Measurements from ENCODE around the gene CATSPERZ. TPM values are rescaled to one million over a fixed set of nuclear protein-coding genes. Genes with fewer than 3 reads are reported as not detected.

The CATSPERZ gene
- total RNA-seq, 1 donor from 2014 or later = not detected

DNA sequence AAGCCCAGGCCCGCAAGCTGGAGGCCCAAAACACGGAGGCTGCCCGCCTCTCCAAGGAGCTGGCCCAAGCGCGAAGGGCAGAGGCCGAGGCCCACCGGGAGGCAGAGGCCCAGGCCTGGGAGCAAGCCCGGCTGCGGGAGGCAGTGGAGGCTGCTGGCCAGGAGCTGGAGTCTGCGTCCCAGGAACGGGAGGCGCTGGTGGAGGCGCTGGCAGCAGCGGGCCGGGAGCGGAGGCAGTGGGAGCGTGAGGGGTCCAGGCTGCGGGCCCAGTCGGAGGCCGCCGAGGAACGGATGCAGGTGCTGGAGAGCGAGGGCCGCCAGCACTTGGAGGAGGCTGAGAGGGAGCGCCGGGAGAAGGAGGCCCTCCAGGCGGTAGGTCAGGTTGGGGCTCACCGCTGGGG is 44.6 kb downstream of the CATSPERZ start:
- TF ChIP-seq, protein P1, sequence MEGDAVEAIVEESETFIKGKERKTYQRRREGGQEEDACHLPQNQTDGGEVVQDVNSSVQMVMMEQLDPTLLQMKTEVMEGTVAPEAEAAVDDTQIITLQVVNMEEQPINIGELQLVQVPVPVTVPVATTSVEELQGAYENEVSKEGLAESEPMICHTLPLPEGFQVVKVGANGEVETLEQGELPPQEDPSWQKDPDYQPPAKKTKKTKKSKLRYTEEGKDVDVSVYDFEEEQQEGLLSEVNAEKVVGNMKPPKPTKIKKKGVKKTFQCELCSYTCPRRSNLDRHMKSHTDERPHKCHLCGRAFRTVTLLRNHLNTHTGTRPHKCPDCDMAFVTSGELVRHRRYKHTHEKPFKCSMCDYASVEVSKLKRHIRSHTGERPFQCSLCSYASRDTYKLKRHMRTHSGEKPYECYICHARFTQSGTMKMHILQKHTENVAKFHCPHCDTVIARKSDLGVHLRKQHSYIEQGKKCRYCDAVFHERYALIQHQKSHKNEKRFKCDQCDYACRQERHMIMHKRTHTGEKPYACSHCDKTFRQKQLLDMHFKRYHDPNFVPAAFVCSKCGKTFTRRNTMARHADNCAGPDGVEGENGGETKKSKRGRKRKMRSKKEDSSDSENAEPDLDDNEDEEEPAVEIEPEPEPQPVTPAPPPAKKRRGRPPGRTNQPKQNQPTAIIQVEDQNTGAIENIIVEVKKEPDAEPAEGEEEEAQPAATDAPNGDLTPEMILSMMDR (IDR thresholded peaks at IDR 0.05; ENCODE audit: insufficient read depth, low read length, poor library complexity, severe bottlenecking) = no peak
- Histone ChIP-seq H3K27me3 (ENCODE audit: control insufficient read depth, insufficient read depth, low read length) (peaks cover 5% of the 10 kb centered on the region), H3K4me3 (ENCODE audit: low read depth, low read length) (no peak overlapping the region), H3K36me3 (ENCODE audit: control insufficient read depth, insufficient read depth, low read length) (no peaks in the 10 kb centered on the region)
- DNase-seq (ENCODE audit: low read depth) = no peak

DNA sequence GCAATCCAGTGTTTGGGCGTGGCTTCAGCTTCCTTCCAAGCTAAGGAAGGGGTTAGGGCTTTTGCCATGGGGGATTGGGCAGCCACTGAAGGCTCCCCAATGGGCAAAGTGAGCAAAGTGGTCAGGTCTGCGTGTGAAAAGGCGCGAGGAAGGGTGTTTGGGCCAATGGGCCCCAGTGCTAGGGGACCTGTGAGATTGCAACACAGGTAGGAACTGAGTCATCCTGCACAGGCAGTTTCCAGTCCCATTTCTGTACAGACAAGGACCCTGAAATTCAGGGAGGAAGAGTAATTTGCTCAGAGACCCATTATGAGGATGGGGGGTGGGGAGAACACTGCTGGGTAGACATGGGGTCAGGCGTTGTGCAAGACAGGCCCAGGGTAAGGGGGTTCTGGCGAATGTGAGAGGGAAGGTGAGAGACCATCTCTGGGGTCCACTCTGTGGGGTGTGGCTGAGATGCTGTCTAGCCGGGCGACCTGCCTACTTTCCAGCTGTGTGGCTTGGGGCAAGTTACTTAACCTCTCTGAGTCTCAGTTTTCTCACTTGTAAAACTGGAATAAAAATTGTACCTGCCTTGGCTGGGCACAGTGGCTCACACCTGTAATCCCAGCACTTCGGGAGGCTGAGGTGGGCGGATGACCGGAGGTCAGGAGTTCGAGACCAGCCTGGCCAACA is 47.2 kb downstream of the CATSPERZ start:
- no peaks in the 10 kb centered on the region for H3K27me3 ChIP-seq (ENCODE audit: control insufficient read depth, insufficient read depth, low read length)
- no peak overlapping the region for H3K4me3 ChIP-seq (ENCODE audit: low read depth, low read length)
- no peak for DNase-seq (ENCODE audit: low read depth)
- no peaks in the 10 kb centered on the region for H3K36me3 ChIP-seq (ENCODE audit: control insufficient read depth, insufficient read depth, low read length)
- TF ChIP-seq, protein P1 (IDR thresholded peaks at IDR 0.05; ENCODE audit: insufficient read depth, low read length, poor library complexity, severe bottlenecking) = no peak

DNA sequence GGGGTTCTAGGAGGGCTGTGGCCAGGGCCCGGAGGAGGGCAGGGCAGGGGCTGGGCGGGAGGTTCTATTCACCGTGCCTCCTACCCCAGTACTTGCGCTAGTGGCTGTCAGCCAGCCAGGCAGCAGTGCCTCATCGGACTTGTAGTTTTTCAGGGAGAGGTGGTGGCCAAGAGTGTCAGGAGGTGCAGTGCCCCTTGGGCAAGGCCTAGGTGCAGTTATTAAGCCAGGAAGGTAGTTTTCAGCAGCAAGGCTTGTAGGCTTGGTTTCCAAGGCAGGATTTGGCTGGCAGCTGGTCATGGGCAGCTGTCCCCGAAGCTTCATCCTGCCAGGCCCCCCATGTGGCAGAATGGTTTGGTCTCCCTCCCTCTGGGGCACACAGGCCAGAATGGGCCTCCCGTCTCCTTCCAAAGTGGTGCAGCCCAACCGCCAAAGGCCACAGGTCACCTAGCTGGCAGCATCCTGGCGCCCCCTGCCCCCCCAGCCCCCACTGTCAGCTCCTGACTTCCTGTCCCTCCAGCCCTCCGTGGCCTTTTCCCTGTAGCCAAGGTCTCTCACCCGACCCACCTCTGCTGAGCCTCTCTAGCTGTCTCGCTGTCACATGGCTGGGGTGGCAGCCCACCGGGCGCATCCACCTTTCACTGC is 48.3 kb downstream of the CATSPERZ start:
- DNase-seq (ENCODE audit: low read depth) = no peak
- TF ChIP-seq, protein P1 (IDR thresholded peaks at IDR 0.05; ENCODE audit: insufficient read depth, low read length, poor library complexity, severe bottlenecking) = no peak

DNA sequence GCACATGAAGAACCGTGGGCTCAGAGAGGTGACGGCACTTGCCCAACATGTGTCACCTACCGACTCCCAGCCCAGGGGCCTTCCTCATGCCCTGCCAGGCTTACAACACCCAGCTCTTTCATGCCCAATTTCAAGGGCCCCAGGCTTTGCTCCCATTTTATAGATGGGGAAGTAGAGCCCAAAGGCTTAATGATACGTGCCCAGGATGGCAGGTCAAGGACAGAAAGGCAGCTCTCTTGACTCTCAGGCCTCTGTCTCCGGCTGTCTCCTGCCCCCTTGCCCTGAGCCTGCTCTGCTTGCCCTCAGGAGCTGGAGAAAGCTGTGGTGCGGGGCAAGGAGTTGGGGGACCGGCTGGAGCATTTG is 48.8 kb downstream of the CATSPERZ start:
- no peaks in the 10 kb centered on the region for H3K27me3 ChIP-seq (ENCODE audit: control insufficient read depth, insufficient read depth, low read length)
- TF ChIP-seq, protein P1 (IDR thresholded peaks at IDR 0.05; ENCODE audit: insufficient read depth, low read length, poor library complexity, severe bottlenecking) = no peak
- no peak overlapping the region for H3K4me3 ChIP-seq (ENCODE audit: low read depth, low read length)
- H3K36me3 ChIP-seq (ENCODE audit: control insufficient read depth, insufficient read depth, low read length) = no peaks in the 10 kb centered on the region
- DNase-seq (ENCODE audit: low read depth) = no peak

More for the DNA sequence above, 48.3 kb downstream of the CATSPERZ start:
- no peak overlapping the region for H3K4me3 ChIP-seq (ENCODE audit: low read depth, low read length)
- no peaks in the 10 kb centered on the region for H3K27me3 ChIP-seq (ENCODE audit: control insufficient read depth, insufficient read depth, low read length)
- H3K36me3 ChIP-seq (ENCODE audit: control insufficient read depth, insufficient read depth, low read length) = no peaks in the 10 kb centered on the region

DNA sequence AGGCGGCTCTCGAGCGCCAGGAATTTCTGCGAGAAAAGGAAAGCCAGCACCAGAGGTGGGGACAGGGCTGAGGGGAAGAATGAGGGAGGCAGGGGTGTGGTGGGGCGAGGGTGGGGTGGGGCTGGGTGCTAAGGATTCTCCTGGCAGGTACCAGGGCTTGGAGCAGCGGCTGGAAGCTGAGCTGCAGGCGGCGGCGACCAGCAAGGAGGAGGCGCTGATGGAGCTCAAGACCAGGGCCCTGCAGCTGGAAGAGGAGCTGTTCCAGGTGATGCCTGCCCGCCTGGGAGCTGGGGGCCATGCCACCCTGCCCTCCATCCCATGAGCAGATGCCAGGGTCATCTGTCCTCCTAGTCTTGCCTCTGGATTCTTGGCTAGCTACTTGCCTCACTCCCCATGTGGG is 49.2 kb downstream of the CATSPERZ start:
- TF ChIP-seq, protein P1 (IDR thresholded peaks at IDR 0.05; ENCODE audit: insufficient read depth, low read length, poor library complexity, severe bottlenecking) = no peak
- no peaks in the 10 kb centered on the region for H3K27me3 ChIP-seq (ENCODE audit: control insufficient read depth, insufficient read depth, low read length)
- H3K36me3 ChIP-seq (ENCODE audit: control insufficient read depth, insufficient read depth, low read length) = no peaks in the 10 kb centered on the region
- H3K4me3 ChIP-seq (ENCODE audit: low read depth, low read length) = no peak overlapping the region
- no peak for DNase-seq (ENCODE audit: low read depth)
